Liver (tissue), 2 donors: ENCODE results near the gene SP9.

Source experiments
- CTCF ChIP-seq: fragments of 150-350 bp; IDR thresholded peaks from 2 replicates; pipeline ENCODE4 v1.5.1; 2017; ENCODE audit warnings: improper control_type of control experiment, low read depth, low read length; ENCODE audit not compliant: missing input control
- YY1 ChIP-seq: IDR thresholded peaks from 2 replicates; pipeline ENCODE4 v1.6.1; 2016; ENCODE audit warnings: antibody characterized with exemption, mild to moderate bottlenecking
- donor health status: healthy.

- TF ChIP-seq CTCF = no peak
- no peak for TF ChIP-seq YY1
These were observed 30.8 kb downstream of the SP9 start for GRCh38 chr2:174365571-174365970.
